Lower leg skin (tissue), 4 donors: ENCODE data around the gene CLIC1. TPM values are rescaled to one million over a fixed set of nuclear protein-coding genes. Genes with fewer than 3 reads are reported as not detected.

Experiments used
- DNase-seq, 2 donors: peaks; one replicate each; pipeline ENCODE4 v3.0.0-alpha.2; 2019; ENCODE audit warnings: low spot score in 2 of 2
- H3K4me3 ChIP-seq: fragments of 200-600 bp; sonication (generic); 2 replicates; pipeline ENCODE4 v1.5.1; 2017; ENCODE audit warnings: mild to moderate bottlenecking, low read depth; ENCODE audit not compliant: poor library complexity, severe bottlenecking
- CTCF ChIP-seq, 3 donors: fragments of 450-650 bp; IDR thresholded peaks; one replicate each; pipeline ENCODE4 v1.5.1; 2016; ENCODE audit warnings: antibody characterized with exemption in 3 of 3, mild to moderate bottlenecking in 3 of 3, moderate library complexity in 2 of 3
- POLR2A ChIP-seq, 2 donors: fragments of 450-650 bp; IDR thresholded peaks; one replicate each; pipeline ENCODE4 v1.6.1; 2016 to 2017; ENCODE audit warnings: antibody characterized with exemption in 2 of 2, mild to moderate bottlenecking in 1 of 2, moderate library complexity in 1 of 2
- WGBS, 2 donors: methylation state at CpG; one replicate each; pipeline ENCODE4 v1.1.5; 2018; 5-methylcytosine and 5-hydroxymethylcytosine counted together
- intact Hi-C: fragments of 100-400 bp; cut with DNase I; formaldehyde crosslinking; loops from one replicate; pipeline ENCODE4 v1.15.0; 2023; ENCODE audit warnings: low total_unique reads
- total RNA-seq, 4 donors: library from RNA; depleted of rRNA; stranded (reverse); fragments of >200 nt; gene quantifications; one replicate each; pipeline ENCODE4 v1.1.0, GENCODE V29; 2016

The CLIC1 gene
- total RNA-seq, 4 donors from 2014 or later = 293 to 430 (median 393) TPM

- DNase-seq = no peak
- TF ChIP-seq CTCF (IDR thresholded peaks at IDR 0.05) = no peak
- H3K4me3 ChIP-seq = no peak overlapping the region
- 76 to 82% methylated on average over 5 of the region's 5 CpGs for WGBS, 2 donors
- intact Hi-C loops = no loop called here
Observed at GRCh38 chr6:31700740-31701401, 35.5 kb downstream of the CLIC1 start.

- DNase-seq = no peak
- WGBS, 2 donors = 30 to 31% methylated on average over 3 of the region's 3 CpGs
Observed at GRCh38 chr6:31697555-31697954, 38.8 kb downstream of the CLIC1 start.

GRCh38 chr6:31693535-31693934 is 42.8 kb downstream of the CLIC1 start:
- TF ChIP-seq CTCF (IDR thresholded peaks at IDR 0.05) (no peak), POLR2A (IDR thresholded peaks at IDR 0.05) (no peak)
- intact Hi-C loops = no loop called here
- WGBS, 2 donors = 88 to 96% methylated on average over 6 of the region's 6 CpGs
- H3K4me3 ChIP-seq = no peak overlapping the region
- DNase-seq = no peak

More at GRCh38 chr6:31697555-31697954, 38.8 kb downstream of the CLIC1 start:
- no peak overlapping the region for H3K4me3 ChIP-seq
- intact Hi-C loops = no loop called here
- TF ChIP-seq CTCF (IDR thresholded peaks at IDR 0.05) = no peak
- TF ChIP-seq POLR2A (IDR thresholded peaks at IDR 0.05) = no peak

- intact Hi-C loops = no loop called here
- 90 to 92% methylated on average over 9 of the region's 9 CpGs for WGBS, 2 donors
- TF ChIP-seq POLR2A (IDR thresholded peaks at IDR 0.05) (no peak), CTCF (IDR thresholded peaks at IDR 0.05) (no peak)
- H3K4me3 ChIP-seq = no peak overlapping the region
- no peak for DNase-seq
Observed at GRCh38 chr6:31692886-31693285, 43.4 kb downstream of the CLIC1 start.

GRCh38 chr6:31692353-31692752 is 44.0 kb downstream of the CLIC1 start:
- intact Hi-C loops = no loop called here
- DNase-seq = no peak
- TF ChIP-seq CTCF (IDR thresholded peaks at IDR 0.05) = no peak
- no peak for TF ChIP-seq POLR2A (IDR thresholded peaks at IDR 0.05)
- no peak overlapping the region for H3K4me3 ChIP-seq
- 80 to 85% methylated on average over 4 of the region's 4 CpGs for WGBS, 2 donors

GRCh38 chr6:31691564-31692108 is 44.7 kb downstream of the CLIC1 start:
- 91 to 96% methylated on average over 11 to 12 of the region's 12 CpGs for WGBS, 2 donors
- TF ChIP-seq CTCF (IDR thresholded peaks at IDR 0.05) (no peak), POLR2A (IDR thresholded peaks at IDR 0.05) (no peak)
- no peak overlapping the region for H3K4me3 ChIP-seq
- no peak for DNase-seq
- intact Hi-C loops = no loop called here
